Loucy (cell line): ENCODE measurements around the gene MAB21L3.

Experiments used
- EZH2phosphoT487 ChIP-seq: fragments of 200-600 bp; IDR thresholded peaks from 2 replicates; pipeline ENCODE4 v1.6.1; 2018; ENCODE audit warnings: antibody characterized with exemption, mild to moderate bottlenecking, moderate library complexity, borderline replicate concordance
- TF ChIP-seq, protein P1 (sequence below): fragments of 200-600 bp; sonication (generic); conservative IDR thresholded peaks from 2 replicates; pipeline ENCODE4 v1.5.1; 2014; ENCODE audit warnings: mild to moderate bottlenecking, antibody characterized with exemption, low read length

DNA sequence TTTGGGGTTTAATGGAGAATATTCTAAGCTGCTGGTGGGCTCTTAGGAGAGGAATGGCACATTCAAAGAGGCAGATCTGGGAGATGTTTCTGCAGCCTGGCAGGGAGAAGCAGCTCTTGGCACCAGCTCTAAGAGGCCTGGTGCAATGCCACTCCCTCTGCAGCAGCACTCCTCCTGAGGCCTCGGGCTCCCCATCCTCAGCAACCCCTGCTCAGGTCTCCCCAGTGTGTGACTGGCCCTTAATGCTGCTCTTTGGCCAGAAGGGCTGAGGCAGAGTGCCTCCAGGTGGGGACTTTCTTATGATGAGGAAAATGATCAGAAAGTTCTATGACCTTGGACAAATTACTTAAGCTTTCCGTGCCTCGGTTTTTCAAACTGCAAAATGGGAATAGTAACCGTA lies 55.5 kb downstream of the MAB21L3 start:
- TF ChIP-seq, protein P1, sequence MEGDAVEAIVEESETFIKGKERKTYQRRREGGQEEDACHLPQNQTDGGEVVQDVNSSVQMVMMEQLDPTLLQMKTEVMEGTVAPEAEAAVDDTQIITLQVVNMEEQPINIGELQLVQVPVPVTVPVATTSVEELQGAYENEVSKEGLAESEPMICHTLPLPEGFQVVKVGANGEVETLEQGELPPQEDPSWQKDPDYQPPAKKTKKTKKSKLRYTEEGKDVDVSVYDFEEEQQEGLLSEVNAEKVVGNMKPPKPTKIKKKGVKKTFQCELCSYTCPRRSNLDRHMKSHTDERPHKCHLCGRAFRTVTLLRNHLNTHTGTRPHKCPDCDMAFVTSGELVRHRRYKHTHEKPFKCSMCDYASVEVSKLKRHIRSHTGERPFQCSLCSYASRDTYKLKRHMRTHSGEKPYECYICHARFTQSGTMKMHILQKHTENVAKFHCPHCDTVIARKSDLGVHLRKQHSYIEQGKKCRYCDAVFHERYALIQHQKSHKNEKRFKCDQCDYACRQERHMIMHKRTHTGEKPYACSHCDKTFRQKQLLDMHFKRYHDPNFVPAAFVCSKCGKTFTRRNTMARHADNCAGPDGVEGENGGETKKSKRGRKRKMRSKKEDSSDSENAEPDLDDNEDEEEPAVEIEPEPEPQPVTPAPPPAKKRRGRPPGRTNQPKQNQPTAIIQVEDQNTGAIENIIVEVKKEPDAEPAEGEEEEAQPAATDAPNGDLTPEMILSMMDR = no peak
- TF ChIP-seq EZH2phosphoT487 = no peak
